GM21825 (cell line): ENCODE data around the gene MYO1D.

Experiments
- ATAC-seq: cut with Tn5 transposase; IDR thresholded peaks from one replicate; pipeline ENCODE4 v1.9.1; 2021; ENCODE audit warnings: mild to moderate bottlenecking, moderate library complexity; ENCODE audit not compliant: unreplicated experiment

MYO1D gene

GRCh38 chr17:32516940-32517701 lies 359.8 kb downstream of the MYO1D start:
- no peak for ATAC-seq

- no peak for ATAC-seq
Measured at GRCh38 chr17:32516450-32516849, 360.5 kb downstream of the MYO1D start.

GRCh38 chr17:32515677-32516383 lies 361.1 kb downstream of the MYO1D start:
- no peak for ATAC-seq

- ATAC-seq = no peak
Measured at GRCh38 chr17:32514606-32515005, 362.3 kb downstream of the MYO1D start.

GRCh38 chr17:32513579-32513978 lies 363.3 kb downstream of the MYO1D start:
- ATAC-seq = no peak

- ATAC-seq = no peak
Measured at GRCh38 chr17:32512328-32512727, 364.6 kb downstream of the MYO1D start.

GRCh38 chr17:32510466-32510865 lies 366.5 kb downstream of the MYO1D start:
- ATAC-seq = no peak

- ATAC-seq = no peak
Measured at GRCh38 chr17:32508926-32509325, 368.0 kb downstream of the MYO1D start.

GRCh38 chr17:32504166-32504990 lies 372.5 kb downstream of the MYO1D start:
- ATAC-seq = no peak

GRCh38 chr17:32503251-32504165 lies 373.4 kb downstream of the MYO1D start:
- ATAC-seq = peak; percentile 82

GRCh38 chr17:32502710-32503109 lies 374.2 kb downstream of the MYO1D start:
- no peak for ATAC-seq

- ATAC-seq = no peak
Measured at GRCh38 chr17:32502013-32502412, 374.9 kb downstream of the MYO1D start.

- no peak for ATAC-seq
Measured at GRCh38 chr17:32498391-32498790, 378.5 kb downstream of the MYO1D start.

GRCh38 chr17:32497431-32498205 lies 379.3 kb downstream of the MYO1D start:
- ATAC-seq = no peak

GRCh38 chr17:32496395-32497073 lies 380.4 kb downstream of the MYO1D start:
- ATAC-seq = no peak

- no peak for ATAC-seq
Measured at GRCh38 chr17:32495359-32496231, 381.3 kb downstream of the MYO1D start.

- ATAC-seq = no peak
Measured at GRCh38 chr17:32494621-32495358, 382.1 kb downstream of the MYO1D start.
